CD14-positive monocyte (primary cell): ENCODE results near the gene GPALPP1. TPM values are rescaled to one million over a fixed set of nuclear protein-coding genes. Genes with fewer than 3 reads are reported as not detected.

ENCODE experiments used
- DNase-seq, 3 donors: peaks; one replicate each; pipeline ENCODE4 v3.0.0-alpha.2; 2011 to 2022
- H2AFZ ChIP-seq: 2 replicates; pipeline ENCODE4 v1.6.0; 2012; ENCODE audit warnings: mild to moderate bottlenecking, low read depth, low read length, inconsistent platforms; ENCODE audit not compliant: insufficient read depth, poor library complexity, severe bottlenecking
- H3K27ac ChIP-seq, 2 donors: 1 replicate in 1 of 2; 2 replicates in 1 of 2; pipeline ENCODE4 v1.5.1; 2012 to 2013; ENCODE audit warnings: low read length in 2 of 2, control low read depth in 1 of 2, inconsistent platforms in 1 of 2, low read depth in 1 of 2, mild to moderate bottlenecking in 1 of 2
- H3K27me3 ChIP-seq, 2 donors: one replicate each; pipeline versions ENCODE4 v1.6.0 to v1.6.1; 2011 to 2013; ENCODE audit warnings: low read length in 2 of 2; ENCODE audit not compliant: control insufficient read depth in 2 of 2, insufficient read depth in 2 of 2
- H3K36me3 ChIP-seq, 2 donors: replicated peaks in 1 of 2; 1 replicate in 1 of 2; 2 replicates in 1 of 2; pipeline versions ENCODE4 v1.5.1 to v1.6.1; 2012 to 2013; ENCODE audit warnings: low read length in 2 of 2, control low read depth in 1 of 2, inconsistent platforms in 1 of 2, mild to moderate bottlenecking in 1 of 2; ENCODE audit not compliant: insufficient read depth in 2 of 2, control insufficient read depth in 1 of 2
- H3K4me1 ChIP-seq, 2 donors: 1 replicate in 1 of 2; 2 replicates in 1 of 2; pipeline versions ENCODE4 v1.5.1 to v1.6.1; 2012 to 2013; ENCODE audit warnings: low read length in 2 of 2, control low read depth in 1 of 2, inconsistent platforms in 1 of 2, mild to moderate bottlenecking in 1 of 2, moderate library complexity in 1 of 2; ENCODE audit not compliant: insufficient read depth in 2 of 2, control insufficient read depth in 1 of 2
- H3K4me2 ChIP-seq: replicated peaks from 2 replicates; pipeline ENCODE3; 2012; ENCODE audit warnings: low read length, moderate library complexity, mild to moderate bottlenecking; ENCODE audit not compliant: poor library complexity, severe bottlenecking; ENCODE audit errors: extremely low read depth
- H3K4me3 ChIP-seq, 3 experiments: fragments of 200-600 bp in 1 of 3; sonication (generic) in 1 of 3; replicated peaks in 1 of 3; 1 replicate in 2 of 3; 2 replicates in 1 of 3; pipeline ENCODE4 v1.5.1; 2011 to 2013; ENCODE audit warnings: low read length in 3 of 3, mild to moderate bottlenecking in 3 of 3, control low read depth in 2 of 3, low read depth in 2 of 3, inconsistent platforms in 1 of 3, moderate library complexity in 1 of 3
- H3K79me2 ChIP-seq: 2 replicates; pipeline ENCODE4 v1.6.0; 2012; ENCODE audit warnings: mild to moderate bottlenecking, control low read depth, inconsistent platforms, low read length, moderate library complexity; ENCODE audit not compliant: insufficient read depth
- H3K9ac ChIP-seq: 2 replicates; pipeline ENCODE4 v1.6.0; 2017; ENCODE audit warnings: low read length, mild to moderate bottlenecking; ENCODE audit not compliant: insufficient read depth, poor library complexity, severe bottlenecking
- H3K9me3 ChIP-seq, 2 donors: replicated peaks in 1 of 2; 1 replicate in 1 of 2; 2 replicates in 1 of 2; pipeline versions ENCODE4 v1.5.1 to v1.6.1; 2012 to 2013; ENCODE audit warnings: low read length in 2 of 2, control low read depth in 1 of 2; ENCODE audit not compliant: control insufficient read depth in 1 of 2, insufficient read depth in 1 of 2
- H4K20me1 ChIP-seq: 2 replicates; pipeline ENCODE4 v1.6.0; 2012; ENCODE audit warnings: mild to moderate bottlenecking, low read length, control low read depth, moderate library complexity; ENCODE audit not compliant: insufficient read depth
- H3K27ac Mint-ChIP-seq, 7 donors: one replicate each; pipeline ENCODE4 v1.8.0; 2020; ENCODE audit warnings: mild to moderate bottlenecking in 7 of 7, mixed read lengths in 7 of 7, moderate library complexity in 6 of 7, inconsistent platforms in 2 of 7
- H3K27me3 Mint-ChIP-seq, 3 donors: one replicate each; pipeline ENCODE4 v1.8.0; 2021 to 2022; ENCODE audit warnings: low read depth in 3 of 3, mild to moderate bottlenecking in 3 of 3, mixed read lengths in 3 of 3, moderate library complexity in 3 of 3, inconsistent platforms in 1 of 3
- H3K36me3 Mint-ChIP-seq, 2 donors: one replicate each; pipeline ENCODE4 v1.8.0; 2020; ENCODE audit warnings: mixed read lengths in 2 of 2, inconsistent platforms in 1 of 2, mild to moderate bottlenecking in 1 of 2
- H3K4me1 Mint-ChIP-seq: one replicate; pipeline ENCODE4 v1.8.0; 2020; ENCODE audit warnings: mild to moderate bottlenecking, mixed read lengths
- H3K4me3 Mint-ChIP-seq, 2 donors: one replicate each; pipeline ENCODE4 v1.8.0; 2020; ENCODE audit warnings: mild to moderate bottlenecking in 2 of 2, mixed read lengths in 2 of 2, moderate library complexity in 1 of 2
- H3K9me3 Mint-ChIP-seq, 7 donors: one replicate each; pipeline ENCODE4 v1.8.0; 2020 to 2022; ENCODE audit warnings: mixed read lengths in 7 of 7, mild to moderate bottlenecking in 6 of 7, moderate library complexity in 6 of 7, inconsistent platforms in 2 of 7
- CTCF ChIP-seq: fragments of 200-600 bp; IDR thresholded peaks from one replicate; pipeline ENCODE4 v1.8.0; 2022; ENCODE audit warnings: antibody characterized with exemption, mild to moderate bottlenecking
- WGBS: methylation state at CpG from one replicate; pipeline ENCODE4 v1.1.5; 2013; ENCODE audit warnings: missing lambda C conversion rate; ENCODE audit not compliant: insufficient coverage; 5-methylcytosine and 5-hydroxymethylcytosine counted together
- intact Hi-C, 2 donors: fragments of 100-400 bp; cut with micrococcal nuclease; formaldehyde crosslinking; loops; one replicate each; pipeline versions ENCODE4 v1.15.0 to v1.15.1; 2023
- polyA plus RNA-seq, 3 donors: library from polyadenylated mRNA; depleted of rRNA in 1 of 3; unstranded in 2 of 3; stranded (reverse) in 1 of 3; fragments of 300-500 nt in 2 of 3; fragments of >200 nt in 1 of 3; fragmentation: Illumina TruSeq in 2 of 3; gene quantifications; 1 replicate in 2 of 3; 2 replicates in 1 of 3; pipeline ENCODE4 v1.2.3, GENCODE V29; 2012 to 2021

GPALPP1 gene
- polyA plus RNA-seq, 3 donors, result 9.4 to 13.7 (median 11.4) TPM

- Mint-ChIP-seq H3K9me3 (no peaks in the 10 kb centered on the region), H3K27me3 (peaks cover 0 to 11% (median 0%) of the 10 kb centered on the region in 3 donors), H3K36me3 (peaks cover 4 to 9% of the 10 kb centered on the region in 2 donors), H3K4me1 (peaks cover 9% of the 10 kb centered on the region), H3K4me3 (no peak overlapping the region), H3K27ac (no peak overlapping the region)
- no peak overlapping the region for H3K9ac ChIP-seq
- intact Hi-C loops, result loop anchor here in 1 of 2 donors (10.0 kb wide), 1 partner anchor 332 kb away; no protein-coding TSS in a partner anchor
- H3K4me3 ChIP-seq, result no peak overlapping the region
- H3K79me2 ChIP-seq, result no peaks in the 10 kb centered on the region
- H3K27ac ChIP-seq, result no peak overlapping the region
- TF ChIP-seq CTCF, result no peak
- H3K4me1 ChIP-seq, result peaks cover 10% of the 10 kb centered on the region in 2 donors
- H3K9me3 ChIP-seq, result no peaks in the 10 kb centered on the region
- H2AFZ ChIP-seq, result no peak overlapping the region
- H3K4me2 ChIP-seq, result no peak overlapping the region
- H3K36me3 ChIP-seq, result no peaks in the 10 kb centered on the region
- H4K20me1 ChIP-seq, result no peaks in the 10 kb centered on the region
- no peak for DNase-seq
- 100% methylated on average over 2 of the region's 3 CpGs for WGBS
- H3K27me3 ChIP-seq, result no peaks in the 10 kb centered on the region
These were observed 53.2 kb downstream of the GPALPP1 start for GRCh38 chr13:45042539-45042938.

- Histone ChIP-seq H3K79me2 (no peaks in the 10 kb centered on the region), H4K20me1 (no peaks in the 10 kb centered on the region), H3K27ac (no peak overlapping the region), H3K4me3 (peak overlapping the region in 1 of 3 experiments; percentile 63), H3K9ac (no peak overlapping the region), H3K4me2 (peak overlapping the region; percentile 67), H2AFZ (peak overlapping the region; percentile 80), H3K27me3 (no peaks in the 10 kb centered on the region), H3K36me3 (no peaks in the 10 kb centered on the region), H3K9me3 (no peaks in the 10 kb centered on the region), H3K4me1 (peaks cover 11 to 16% of the 10 kb centered on the region in 2 donors)
- 83% methylated on average over 1 of the region's 4 CpGs for WGBS
- intact Hi-C loops, result loop anchor here (2.0 to 10.0 kb wide), 3 partner anchors 261 to 328 kb away; no protein-coding TSS in a partner anchor
- H3K4me1 Mint-ChIP-seq, result peaks cover 15% of the 10 kb centered on the region
- no peak for TF ChIP-seq CTCF
- H3K4me3 Mint-ChIP-seq, result peak overlapping the region in 1 of 2 donors; percentile 88
- no peak for DNase-seq
- peaks cover 1 to 11% (median 2%) of the 10 kb centered on the region in 3 donors for H3K27me3 Mint-ChIP-seq
- H3K36me3 Mint-ChIP-seq, result no peaks in the 10 kb centered on the region
- peak overlapping the region in 1 of 7 donors; percentile 45 for H3K27ac Mint-ChIP-seq
- H3K9me3 Mint-ChIP-seq, result no peaks in the 10 kb centered on the region
These were observed 57.1 kb downstream of the GPALPP1 start for GRCh38 chr13:45046445-45046844.
